ENCODE measurements around the gene COL15A1. TPM values are rescaled to one million over a fixed set of nuclear protein-coding genes. Genes with fewer than 3 reads are reported as not detected.

Gene COL15A1
- total RNA-seq, 1 experiment from 2014 or later = 0.10 TPM

- no TSS peak for BruUV-seq (replicated peaks)
- Histone ChIP-seq H3K27ac (ENCODE audit: low read length) (no peak overlapping the region), H3K4me3 (ENCODE audit: low read depth in 2 of 2, low read length in 2 of 2) (no peak overlapping the region), H3K9me3 (ENCODE audit: control insufficient read depth, insufficient read depth, low read depth, low read length) (no peaks in the 10 kb centered on the region), H3K36me3 (ENCODE audit: control insufficient read depth, insufficient read depth, low read length) (no peaks in the 10 kb centered on the region), H3K4me1 (ENCODE audit: control insufficient read depth, insufficient read depth, low read length) (no peaks in the 10 kb centered on the region), H3K27me3 (ENCODE audit: control insufficient read depth, insufficient read depth, low read length) (no peaks in the 10 kb centered on the region)
- CTCF ChIA-PET = no interaction called here
- POLR2A ChIA-PET = no interaction called here
- intact Hi-C loops (cut with micrococcal nuclease; ENCODE audit: unreplicated experiment) = no loop called here
- no peak for ATAC-seq
- in situ Hi-C loops (cut with HindIII; ENCODE audit: low pct_unique_long_range_greater_than_20kb, low sequenced_read_pairs) = no loop called here
- DNase-seq (ENCODE audit: low read depth, low spot score) = no peak
- TF ChIP-seq REST (IDR thresholded peaks at IDR 0.05; ENCODE audit: insufficient read depth in 1 of 2, low read depth in 2 of 2, low read length in 1 of 2) = no peak
- no peak for TF ChIP-seq POLR2AphosphoS5 (IDR thresholded peaks at IDR 0.05; ENCODE audit: low read depth, low read length)
- no peak for TF ChIP-seq TCF7L2 (IDR thresholded peaks at IDR 0.05; ENCODE audit: low read depth, low read length)
- TF ChIP-seq CTCF (IDR thresholded peaks at IDR 0.05) = no peak
- no peak for TF ChIP-seq SIN3A (IDR thresholded peaks at IDR 0.05; ENCODE audit: borderline replicate concordance, insufficient read depth, low read depth, low read length)
These were observed 102.9 kb downstream of the COL15A1 start for GRCh38 chr9:99046542-99047071.

GRCh38 chr9:99049228-99049627, 105.5 kb downstream of the COL15A1 start:
- Histone ChIP-seq H3K27ac (ENCODE audit: low read length) (no peak overlapping the region), H3K27me3 (ENCODE audit: control insufficient read depth, insufficient read depth, low read length) (no peaks in the 10 kb centered on the region), H3K4me3 (ENCODE audit: low read depth in 2 of 2, low read length in 2 of 2) (no peak overlapping the region), H3K36me3 (ENCODE audit: control insufficient read depth, insufficient read depth, low read length) (no peaks in the 10 kb centered on the region), H3K9me3 (ENCODE audit: control insufficient read depth, insufficient read depth, low read depth, low read length) (no peaks in the 10 kb centered on the region), H3K4me1 (ENCODE audit: control insufficient read depth, insufficient read depth, low read length) (no peaks in the 10 kb centered on the region)
- ChIA-PET POLR2A (no interaction called here), CTCF (no interaction called here)
- ATAC-seq (no peak), DNase-seq (ENCODE audit: low read depth, low spot score) (no peak)
- intact Hi-C loops (cut with micrococcal nuclease; ENCODE audit: unreplicated experiment) = no loop called here
- TF ChIP-seq TCF7L2 (IDR thresholded peaks at IDR 0.05; ENCODE audit: low read depth, low read length) = no peak
- in situ Hi-C loops (cut with HindIII; ENCODE audit: low pct_unique_long_range_greater_than_20kb, low sequenced_read_pairs) = no loop called here
- BruUV-seq (replicated peaks) = no TSS peak

- ChIA-PET POLR2A (no interaction called here), CTCF (no interaction called here)
- Histone ChIP-seq H3K27ac (ENCODE audit: low read length) (no peak overlapping the region), H3K36me3 (ENCODE audit: control insufficient read depth, insufficient read depth, low read length) (no peaks in the 10 kb centered on the region), H3K9me3 (ENCODE audit: control insufficient read depth, insufficient read depth, low read depth, low read length) (no peaks in the 10 kb centered on the region), H3K4me3 (ENCODE audit: low read depth in 2 of 2, low read length in 2 of 2) (no peak overlapping the region), H3K4me1 (ENCODE audit: control insufficient read depth, insufficient read depth, low read length) (no peaks in the 10 kb centered on the region), H3K27me3 (ENCODE audit: control insufficient read depth, insufficient read depth, low read length) (no peaks in the 10 kb centered on the region)
- ATAC-seq (no peak), DNase-seq (ENCODE audit: low read depth, low spot score) (no peak)
- BruUV-seq (replicated peaks) = no TSS peak
- intact Hi-C loops (cut with micrococcal nuclease; ENCODE audit: unreplicated experiment) = no loop called here
- no peak for TF ChIP-seq SIN3A (IDR thresholded peaks at IDR 0.05; ENCODE audit: borderline replicate concordance, insufficient read depth, low read depth, low read length)
- no peak for TF ChIP-seq REST (IDR thresholded peaks at IDR 0.05; ENCODE audit: insufficient read depth in 1 of 2, low read depth in 2 of 2, low read length in 1 of 2)
- TF ChIP-seq TCF7L2 (IDR thresholded peaks at IDR 0.05; ENCODE audit: low read depth, low read length) = no peak
- TF ChIP-seq POLR2AphosphoS5 (IDR thresholded peaks at IDR 0.05; ENCODE audit: low read depth, low read length) = no peak
- no peak for TF ChIP-seq CTCF (IDR thresholded peaks at IDR 0.05)
- in situ Hi-C loops (cut with HindIII; ENCODE audit: low pct_unique_long_range_greater_than_20kb, low sequenced_read_pairs) = no loop called here
These were observed 105.9 kb downstream of the COL15A1 start for GRCh38 chr9:99049641-99050040.

Data from Panc1 (cell line).